Upper lobe of left lung (tissue), 4 donors: ENCODE data around the gene PRR18.

Source experiments
- POLR2A ChIP-seq, 4 donors: fragments of 450-650 bp; IDR thresholded peaks; one replicate each; pipeline ENCODE4 v1.5.1; 2016 to 2017; ENCODE audit warnings: antibody characterized with exemption in 4 of 4, mild to moderate bottlenecking in 2 of 4
- POLR2AphosphoS5 ChIP-seq, 2 donors: sonication (generic); formaldehyde crosslinking; IDR thresholded peaks; one replicate each; pipeline ENCODE4 v1.5.1; 2017; ENCODE audit warnings: antibody characterized with exemption in 2 of 2
- TF ChIP-seq, protein P1 (sequence below), 6 experiments: fragments of 450-650 bp in 4 of 6; fragments of 200-600 bp in 2 of 6; sonication (generic) in 2 of 6; IDR thresholded peaks; one replicate each; pipeline ENCODE4 v1.5.1; 2016 to 2019; ENCODE audit warnings: antibody characterized with exemption in 6 of 6

DNA sequence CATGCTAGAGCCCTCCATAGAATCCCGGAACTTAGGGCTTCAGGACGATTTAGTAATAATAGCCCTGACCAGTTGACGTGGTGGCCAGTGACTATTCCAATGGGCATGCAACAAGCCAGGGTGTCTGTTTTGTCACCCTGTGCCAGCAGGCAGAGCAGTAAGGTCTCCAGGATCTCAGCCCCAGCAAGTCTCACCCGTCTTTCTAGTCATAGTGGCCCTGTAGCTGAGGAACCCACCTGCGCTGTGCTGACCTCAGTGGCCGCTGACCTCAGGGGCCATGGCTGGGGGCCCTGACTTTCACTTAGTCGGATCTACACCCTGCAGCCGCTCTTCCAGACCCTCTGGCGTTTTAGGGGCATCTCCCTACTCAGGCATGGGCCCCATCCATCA is 36.8 kb downstream of the PRR18 start:
- TF ChIP-seq, protein P1, sequence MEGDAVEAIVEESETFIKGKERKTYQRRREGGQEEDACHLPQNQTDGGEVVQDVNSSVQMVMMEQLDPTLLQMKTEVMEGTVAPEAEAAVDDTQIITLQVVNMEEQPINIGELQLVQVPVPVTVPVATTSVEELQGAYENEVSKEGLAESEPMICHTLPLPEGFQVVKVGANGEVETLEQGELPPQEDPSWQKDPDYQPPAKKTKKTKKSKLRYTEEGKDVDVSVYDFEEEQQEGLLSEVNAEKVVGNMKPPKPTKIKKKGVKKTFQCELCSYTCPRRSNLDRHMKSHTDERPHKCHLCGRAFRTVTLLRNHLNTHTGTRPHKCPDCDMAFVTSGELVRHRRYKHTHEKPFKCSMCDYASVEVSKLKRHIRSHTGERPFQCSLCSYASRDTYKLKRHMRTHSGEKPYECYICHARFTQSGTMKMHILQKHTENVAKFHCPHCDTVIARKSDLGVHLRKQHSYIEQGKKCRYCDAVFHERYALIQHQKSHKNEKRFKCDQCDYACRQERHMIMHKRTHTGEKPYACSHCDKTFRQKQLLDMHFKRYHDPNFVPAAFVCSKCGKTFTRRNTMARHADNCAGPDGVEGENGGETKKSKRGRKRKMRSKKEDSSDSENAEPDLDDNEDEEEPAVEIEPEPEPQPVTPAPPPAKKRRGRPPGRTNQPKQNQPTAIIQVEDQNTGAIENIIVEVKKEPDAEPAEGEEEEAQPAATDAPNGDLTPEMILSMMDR (IDR thresholded peaks at IDR 0.05): no peak
- no peak for TF ChIP-seq POLR2A (IDR thresholded peaks at IDR 0.05)
- TF ChIP-seq POLR2AphosphoS5 (IDR thresholded peaks at IDR 0.05): no peak
